NCI-H146 treated with DMSO at 0.1 percent for 48 hours (cell line): ENCODE results near the gene SERHL2.
A peak's percentile ranks its signal among the peaks of the same experiment; 100 is the strongest.
"Not testable (repeated sequence)": the region's sequence is repeated elsewhere in the genome, so short reads cannot be mapped to it uniquely, and the experiment has no call there.

Experiments
- DNase-seq: peaks from one replicate; lab custom pipeline; 2025; ENCODE audit not compliant: unreplicated experiment; lab: John Stamatoyannopoulos, UW

SERHL2 gene

GRCh38 chr22:42603427-42603826 lies 49.7 kb downstream of the SERHL2 start:
- DNase-seq = no peak

- DNase-seq = no peak
Measured at GRCh38 chr22:42604403-42604802, 50.6 kb downstream of the SERHL2 start.

- DNase-seq = not testable (repeated sequence)
Measured at GRCh38 chr22:42607641-42608040, 53.9 kb downstream of the SERHL2 start.

- no peak for DNase-seq
Measured at GRCh38 chr22:42608136-42608822, 54.5 kb downstream of the SERHL2 start.

GRCh38 chr22:42608823-42609361 lies 55.1 kb downstream of the SERHL2 start:
- peak; percentile 13 for DNase-seq

- DNase-seq = no peak
Measured at GRCh38 chr22:42610186-42610585, 56.4 kb downstream of the SERHL2 start.

GRCh38 chr22:42611051-42611450 lies 57.3 kb downstream of the SERHL2 start:
- DNase-seq = no peak

GRCh38 chr22:42612336-42612735 lies 58.6 kb downstream of the SERHL2 start:
- DNase-seq = no peak

- peak; percentile 65 for DNase-seq
Measured at GRCh38 chr22:42613872-42614301, 60.1 kb downstream of the SERHL2 start.

GRCh38 chr22:42614312-42615091 lies 60.7 kb downstream of the SERHL2 start, which contains the start of gene POLDIP3:
Gene POLDIP3 (minus strand): TSS chr22:42614883. CDS start chr22:42614857, 26 bp downstream.
- peak; percentile 98 for DNase-seq

GRCh38 chr22:42615092-42615859 lies 61.5 kb downstream of the SERHL2 start:
- DNase-seq = peak; percentile 99

- peak; percentile 82 for DNase-seq
Measured at GRCh38 chr22:42615860-42616175, 62.1 kb downstream of the SERHL2 start.

GRCh38 chr22:42617155-42617983 lies 63.6 kb downstream of the SERHL2 start:
- DNase-seq = no peak

GRCh38 chr22:42619261-42620063 lies 65.7 kb downstream of the SERHL2 start:
- no peak for DNase-seq

- no peak for DNase-seq
Measured at GRCh38 chr22:42620084-42620483, 66.3 kb downstream of the SERHL2 start.

GRCh38 chr22:42621505-42622002 lies 67.8 kb downstream of the SERHL2 start:
- DNase-seq = no peak

- no peak for DNase-seq
Measured at GRCh38 chr22:42622061-42622710, 68.4 kb downstream of the SERHL2 start.

GRCh38 chr22:42623301-42623751 lies 69.6 kb downstream of the SERHL2 start:
- DNase-seq = no peak
